HepG2 (cell line): ENCODE results near the gene HSDL1. TPM values are rescaled to one million over a fixed set of nuclear protein-coding genes. Genes with fewer than 3 reads are reported as not detected.
A peak's percentile ranks its signal among the peaks of the same experiment; 100 is the strongest.

Source experiments
- DPF2 ChIP-seq: sonication (generic); formaldehyde crosslinking; IDR thresholded peaks from 2 replicates; pipeline ENCODE4 v1.4.0; 2020; ENCODE audit warnings: mild to moderate bottlenecking, low read depth, missing genetic modification reagents, borderline replicate concordance
- GZF1 ChIP-seq: sonication (generic); formaldehyde crosslinking; IDR thresholded peaks from 2 replicates; pipeline ENCODE4 v1.5.1; 2020; ENCODE audit warnings: mild to moderate bottlenecking, missing genetic modification reagents
- JARID2 ChIP-seq: sonication (generic); formaldehyde crosslinking; IDR thresholded peaks from 2 replicates; pipeline ENCODE4 v1.8.1; 2023; ENCODE audit warnings: missing genetic modification reagents, inconsistent platforms; ENCODE audit not compliant: insufficient replicate concordance
- NR2F1 ChIP-seq, 2 experiments: fragments of 450-650 bp in 1 of 2; formaldehyde crosslinking in 1 of 2; IDR thresholded peaks; 2 replicates each; pipeline versions ENCODE4 v1.5.0 to v1.6.1; 2016 to 2020; ENCODE audit warnings: mild to moderate bottlenecking in 1 of 2, missing compliant biosample characterization in 1 of 2, missing genetic modification reagents in 1 of 2, moderate library complexity in 1 of 2
- SNAI1 ChIP-seq: sonication (generic); formaldehyde crosslinking; IDR thresholded peaks from 2 replicates; pipeline ENCODE4 v1.5.0; 2020; ENCODE audit warnings: mild to moderate bottlenecking, missing genetic modification reagents, borderline replicate concordance
- XBP1 ChIP-seq: sonication (generic); formaldehyde crosslinking; IDR thresholded peaks from 2 replicates; pipeline ENCODE4 v1.5.0; 2020; ENCODE audit warnings: missing genetic modification reagents
- ZNF143 ChIP-seq: sonication (generic); formaldehyde crosslinking; IDR thresholded peaks from 2 replicates; pipeline ENCODE4 v1.4.0; 2020; ENCODE audit warnings: missing genetic modification reagents
- ZNF343 ChIP-seq: sonication (generic); formaldehyde crosslinking; IDR thresholded peaks from 2 replicates; pipeline ENCODE4 v1.4.0; 2020; ENCODE audit warnings: mild to moderate bottlenecking, missing genetic modification reagents
- ZNF563 ChIP-seq: sonication (generic); formaldehyde crosslinking; IDR thresholded peaks from 2 replicates; pipeline ENCODE4 v1.8.0; 2022; ENCODE audit warnings: mild to moderate bottlenecking, moderate library complexity, missing genetic modification reagents
- ZNF564 ChIP-seq: sonication (generic); formaldehyde crosslinking; IDR thresholded peaks from 2 replicates; pipeline ENCODE4 v1.8.1; 2023; ENCODE audit warnings: mild to moderate bottlenecking, missing genetic modification reagents
- polyA plus RNA-seq, 8 experiments: library from polyadenylated mRNA; depleted of rRNA in 3 of 8; stranded (reverse) in 7 of 8; unstranded in 1 of 8; fragments of >200 nt; fragmentation: Illumina TruSeq in 4 of 8; extraction: Trizol in 4 of 8; gene quantifications; 2 replicates each; pipeline versions ENCODE4 v1.2.1 to v1.2.3, GENCODE V29; 2011 to 2016; ENCODE audit warnings: low read depth in 4 of 8, missing spikeins in 1 of 8, mixed read lengths in 1 of 8; ENCODE audit not compliant: insufficient read depth in 1 of 8
- total RNA-seq, 5 experiments: library from RNA; depleted of rRNA; stranded (reverse); fragments of >200 nt; fragmentation: Illumina TruSeq; extraction: Trizol; gene quantifications; 2 replicates each; pipeline ENCODE4 v1.2.3, GENCODE V29; 2016; ENCODE audit warnings: low read depth in 1 of 5
- TF ChIP-seq, protein P1 (sequence below): sonication (generic); formaldehyde crosslinking; IDR thresholded peaks from 2 replicates; pipeline ENCODE4 v1.4.0; 2020; ENCODE audit warnings: mild to moderate bottlenecking, missing genetic modification reagents
- TF ChIP-seq, protein P2 (sequence below): sonication (generic); formaldehyde crosslinking; IDR thresholded peaks from 2 replicates; pipeline ENCODE4 v1.9.0; 2021; ENCODE audit warnings: missing genetic modification reagents, borderline replicate concordance
- TF ChIP-seq, protein P3 (sequence below): sonication (generic); formaldehyde crosslinking; IDR thresholded peaks from 2 replicates; pipeline ENCODE4 v1.4.0; 2020; ENCODE audit warnings: missing genetic modification reagents

The HSDL1 gene
- total and polyA plus RNA-seq, 2 of the 13 experiments (the other 11 are each of a cell fraction or from before 2014, with no cell fraction given), result 49.2 to 49.7 TPM

DNA sequence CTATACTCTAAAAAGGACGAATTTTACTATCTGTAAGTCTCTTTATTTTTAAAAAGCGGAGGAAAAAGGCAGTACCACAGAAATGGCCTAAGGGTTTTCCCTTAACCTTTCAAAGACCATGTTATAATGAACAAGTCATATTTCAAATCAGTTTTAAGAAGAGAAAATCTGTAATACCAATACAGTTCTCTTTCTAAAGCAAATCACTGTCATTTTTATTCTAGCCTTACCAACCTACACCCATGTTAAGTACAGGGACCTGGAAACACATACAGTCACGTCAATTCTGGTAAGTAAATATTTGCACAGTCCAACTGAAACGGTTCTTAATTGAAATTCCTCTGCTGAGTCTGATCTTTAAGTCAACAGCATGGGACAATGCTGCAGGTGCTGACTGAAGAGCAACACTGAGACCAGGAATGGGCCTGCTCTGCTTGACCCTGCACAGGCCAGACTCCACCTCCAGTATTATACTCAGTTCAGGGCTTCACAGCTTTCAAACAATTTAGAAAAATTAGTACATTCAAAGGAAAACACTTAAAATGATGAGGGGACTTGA lies 48.5 kb downstream of the HSDL1 start (continued):
- TF ChIP-seq, protein P1, sequence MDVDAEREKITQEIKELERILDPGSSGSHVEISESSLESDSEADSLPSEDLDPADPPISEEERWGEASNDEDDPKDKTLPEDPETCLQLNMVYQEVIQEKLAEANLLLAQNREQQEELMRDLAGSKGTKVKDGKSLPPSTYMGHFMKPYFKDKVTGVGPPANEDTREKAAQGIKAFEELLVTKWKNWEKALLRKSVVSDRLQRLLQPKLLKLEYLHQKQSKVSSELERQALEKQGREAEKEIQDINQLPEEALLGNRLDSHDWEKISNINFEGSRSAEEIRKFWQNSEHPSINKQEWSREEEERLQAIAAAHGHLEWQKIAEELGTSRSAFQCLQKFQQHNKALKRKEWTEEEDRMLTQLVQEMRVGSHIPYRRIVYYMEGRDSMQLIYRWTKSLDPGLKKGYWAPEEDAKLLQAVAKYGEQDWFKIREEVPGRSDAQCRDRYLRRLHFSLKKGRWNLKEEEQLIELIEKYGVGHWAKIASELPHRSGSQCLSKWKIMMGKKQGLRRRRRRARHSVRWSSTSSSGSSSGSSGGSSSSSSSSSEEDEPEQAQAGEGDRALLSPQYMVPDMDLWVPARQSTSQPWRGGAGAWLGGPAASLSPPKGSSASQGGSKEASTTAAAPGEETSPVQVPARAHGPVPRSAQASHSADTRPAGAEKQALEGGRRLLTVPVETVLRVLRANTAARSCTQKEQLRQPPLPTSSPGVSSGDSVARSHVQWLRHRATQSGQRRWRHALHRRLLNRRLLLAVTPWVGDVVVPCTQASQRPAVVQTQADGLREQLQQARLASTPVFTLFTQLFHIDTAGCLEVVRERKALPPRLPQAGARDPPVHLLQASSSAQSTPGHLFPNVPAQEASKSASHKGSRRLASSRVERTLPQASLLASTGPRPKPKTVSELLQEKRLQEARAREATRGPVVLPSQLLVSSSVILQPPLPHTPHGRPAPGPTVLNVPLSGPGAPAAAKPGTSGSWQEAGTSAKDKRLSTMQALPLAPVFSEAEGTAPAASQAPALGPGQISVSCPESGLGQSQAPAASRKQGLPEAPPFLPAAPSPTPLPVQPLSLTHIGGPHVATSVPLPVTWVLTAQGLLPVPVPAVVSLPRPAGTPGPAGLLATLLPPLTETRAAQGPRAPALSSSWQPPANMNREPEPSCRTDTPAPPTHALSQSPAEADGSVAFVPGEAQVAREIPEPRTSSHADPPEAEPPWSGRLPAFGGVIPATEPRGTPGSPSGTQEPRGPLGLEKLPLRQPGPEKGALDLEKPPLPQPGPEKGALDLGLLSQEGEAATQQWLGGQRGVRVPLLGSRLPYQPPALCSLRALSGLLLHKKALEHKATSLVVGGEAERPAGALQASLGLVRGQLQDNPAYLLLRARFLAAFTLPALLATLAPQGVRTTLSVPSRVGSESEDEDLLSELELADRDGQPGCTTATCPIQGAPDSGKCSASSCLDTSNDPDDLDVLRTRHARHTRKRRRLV (CRISPR knock-in tag), result no peak
- TF ChIP-seq NR2F1 (CRISPR knock-in tag; IDR thresholded peaks at IDR 0.05) (peak; percentile 45 to 46; a peak in 3 of 4 replicates), ZNF143 (CRISPR knock-in tag) (no peak), SNAI1 (CRISPR knock-in tag) (no peak), DPF2 (CRISPR knock-in tag) (0 out of 2 replicates have a peak, but pooled peaks have one; percentile 61), ZNF343 (CRISPR knock-in tag) (no peak), ZNF564 (no peak), XBP1 (no peak), JARID2 (CRISPR knock-in tag) (no peak), GZF1 (CRISPR knock-in tag) (no peak), ZNF563 (CRISPR knock-in tag) (no peak)
- TF ChIP-seq, protein P2, sequence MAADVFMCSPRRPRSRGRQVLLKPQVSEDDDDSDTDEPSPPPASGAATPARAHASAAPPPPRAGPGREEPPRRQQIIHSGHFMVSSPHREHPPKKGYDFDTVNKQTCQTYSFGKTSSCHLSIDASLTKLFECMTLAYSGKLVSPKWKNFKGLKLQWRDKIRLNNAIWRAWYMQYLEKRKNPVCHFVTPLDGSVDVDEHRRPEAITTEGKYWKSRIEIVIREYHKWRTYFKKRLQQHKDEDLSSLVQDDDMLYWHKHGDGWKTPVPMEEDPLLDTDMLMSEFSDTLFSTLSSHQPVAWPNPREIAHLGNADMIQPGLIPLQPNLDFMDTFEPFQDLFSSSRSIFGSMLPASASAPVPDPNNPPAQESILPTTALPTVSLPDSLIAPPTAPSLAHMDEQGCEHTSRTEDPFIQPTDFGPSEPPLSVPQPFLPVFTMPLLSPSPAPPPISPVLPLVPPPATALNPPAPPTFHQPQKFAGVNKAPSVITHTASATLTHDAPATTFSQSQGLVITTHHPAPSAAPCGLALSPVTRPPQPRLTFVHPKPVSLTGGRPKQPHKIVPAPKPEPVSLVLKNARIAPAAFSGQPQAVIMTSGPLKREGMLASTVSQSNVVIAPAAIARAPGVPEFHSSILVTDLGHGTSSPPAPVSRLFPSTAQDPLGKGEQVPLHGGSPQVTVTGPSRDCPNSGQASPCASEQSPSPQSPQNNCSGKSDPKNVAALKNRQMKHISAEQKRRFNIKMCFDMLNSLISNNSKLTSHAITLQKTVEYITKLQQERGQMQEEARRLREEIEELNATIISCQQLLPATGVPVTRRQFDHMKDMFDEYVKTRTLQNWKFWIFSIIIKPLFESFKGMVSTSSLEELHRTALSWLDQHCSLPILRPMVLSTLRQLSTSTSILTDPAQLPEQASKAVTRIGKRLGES (CRISPR knock-in tag), result no peak
- TF ChIP-seq, protein P3, sequence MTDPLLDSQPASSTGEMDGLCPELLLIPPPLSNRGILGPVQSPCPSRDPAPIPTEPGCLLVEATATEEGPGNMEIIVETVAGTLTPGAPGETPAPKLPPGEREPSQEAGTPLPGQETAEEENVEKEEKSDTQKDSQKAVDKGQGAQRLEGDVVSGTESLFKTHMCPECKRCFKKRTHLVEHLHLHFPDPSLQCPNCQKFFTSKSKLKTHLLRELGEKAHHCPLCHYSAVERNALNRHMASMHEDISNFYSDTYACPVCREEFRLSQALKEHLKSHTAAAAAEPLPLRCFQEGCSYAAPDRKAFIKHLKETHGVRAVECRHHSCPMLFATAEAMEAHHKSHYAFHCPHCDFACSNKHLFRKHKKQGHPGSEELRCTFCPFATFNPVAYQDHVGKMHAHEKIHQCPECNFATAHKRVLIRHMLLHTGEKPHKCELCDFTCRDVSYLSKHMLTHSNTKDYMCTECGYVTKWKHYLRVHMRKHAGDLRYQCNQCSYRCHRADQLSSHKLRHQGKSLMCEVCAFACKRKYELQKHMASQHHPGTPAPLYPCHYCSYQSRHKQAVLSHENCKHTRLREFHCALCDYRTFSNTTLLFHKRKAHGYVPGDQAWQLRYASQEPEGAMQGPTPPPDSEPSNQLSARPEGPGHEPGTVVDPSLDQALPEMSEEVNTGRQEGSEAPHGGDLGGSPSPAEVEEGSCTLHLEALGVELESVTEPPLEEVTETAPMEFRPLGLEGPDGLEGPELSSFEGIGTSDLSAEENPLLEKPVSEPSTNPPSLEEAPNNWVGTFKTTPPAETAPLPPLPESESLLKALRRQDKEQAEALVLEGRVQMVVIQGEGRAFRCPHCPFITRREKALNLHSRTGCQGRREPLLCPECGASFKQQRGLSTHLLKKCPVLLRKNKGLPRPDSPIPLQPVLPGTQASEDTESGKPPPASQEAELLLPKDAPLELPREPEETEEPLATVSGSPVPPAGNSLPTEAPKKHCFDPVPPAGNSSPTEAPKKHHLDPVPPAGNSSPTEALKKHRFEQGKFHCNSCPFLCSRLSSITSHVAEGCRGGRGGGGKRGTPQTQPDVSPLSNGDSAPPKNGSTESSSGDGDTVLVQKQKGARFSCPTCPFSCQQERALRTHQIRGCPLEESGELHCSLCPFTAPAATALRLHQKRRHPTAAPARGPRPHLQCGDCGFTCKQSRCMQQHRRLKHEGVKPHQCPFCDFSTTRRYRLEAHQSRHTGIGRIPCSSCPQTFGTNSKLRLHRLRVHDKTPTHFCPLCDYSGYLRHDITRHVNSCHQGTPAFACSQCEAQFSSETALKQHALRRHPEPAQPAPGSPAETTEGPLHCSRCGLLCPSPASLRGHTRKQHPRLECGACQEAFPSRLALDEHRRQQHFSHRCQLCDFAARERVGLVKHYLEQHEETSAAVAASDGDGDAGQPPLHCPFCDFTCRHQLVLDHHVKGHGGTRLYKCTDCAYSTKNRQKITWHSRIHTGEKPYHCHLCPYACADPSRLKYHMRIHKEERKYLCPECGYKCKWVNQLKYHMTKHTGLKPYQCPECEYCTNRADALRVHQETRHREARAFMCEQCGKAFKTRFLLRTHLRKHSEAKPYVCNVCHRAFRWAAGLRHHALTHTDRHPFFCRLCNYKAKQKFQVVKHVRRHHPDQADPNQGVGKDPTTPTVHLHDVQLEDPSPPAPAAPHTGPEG (CRISPR knock-in tag), result no peak
